Coronary artery (tissue), 2 donors: Measurements from ENCODE around the gene VPS13D.
A peak's percentile ranks its signal among the peaks of the same experiment; 100 is the strongest.

ENCODE experiments used
- DNase-seq: peaks from one replicate; pipeline ENCODE4 v3.0.0-alpha.2; 2017; ENCODE audit warnings: low spot score
- H3K27ac ChIP-seq, 2 donors: fragments of 200-600 bp; sonication (generic); one replicate each; pipeline ENCODE4 v1.5.1; 2016 to 2019
- H3K4me3 ChIP-seq: fragments of 200-600 bp; sonication (generic); 2 replicates; pipeline ENCODE4 v1.5.1; 2016; ENCODE audit warnings: mild to moderate bottlenecking, moderate library complexity
- CTCF ChIP-seq: fragments of 200-600 bp; sonication (generic); IDR thresholded peaks from one replicate; pipeline ENCODE4 v1.5.1; 2019; ENCODE audit warnings: antibody characterized with exemption

The VPS13D gene

GRCh38 chr1:12472156-12472797 is 242.4 kb downstream of the VPS13D start:
- Histone ChIP-seq H3K27ac (no peak overlapping the region), H3K4me3 (no peak overlapping the region)
- DNase-seq: no peak
- TF ChIP-seq CTCF: no peak

GRCh38 chr1:12472798-12473551 is 243.1 kb downstream of the VPS13D start:
- no peak for TF ChIP-seq CTCF
- no peak for DNase-seq
- H3K4me3 ChIP-seq: no peak overlapping the region
- peak overlapping the region; percentile 51 to 85 for H3K27ac ChIP-seq

- DNase-seq: no peak
- TF ChIP-seq CTCF: no peak
- Histone ChIP-seq H3K4me3 (no peak overlapping the region), H3K27ac (peak overlapping the region; percentile 51 to 85)
These were observed 243.9 kb downstream of the VPS13D start for GRCh38 chr1:12473596-12474362.

- no peak for DNase-seq
- Histone ChIP-seq H3K27ac (peak overlapping the region; percentile 58 to 85), H3K4me3 (no peak overlapping the region)
- no peak for TF ChIP-seq CTCF
These were observed 245.3 kb downstream of the VPS13D start for GRCh38 chr1:12475101-12475500.

- TF ChIP-seq CTCF: no peak
- Histone ChIP-seq H3K27ac (peak overlapping the region; percentile 58 to 85), H3K4me3 (no peak overlapping the region)
- DNase-seq: no peak
These were observed 245.7 kb downstream of the VPS13D start for GRCh38 chr1:12475530-12475934.

GRCh38 chr1:12475947-12476346 is 246.1 kb downstream of the VPS13D start:
- DNase-seq: no peak
- Histone ChIP-seq H3K4me3 (no peak overlapping the region), H3K27ac (peak overlapping the region; percentile 58 to 85)
- TF ChIP-seq CTCF: no peak
